Glomerular endothelial cell (primary cell): ENCODE measurements around the gene CASQ2. TPM values are rescaled to one million over a fixed set of nuclear protein-coding genes. Genes with fewer than 3 reads are reported as not detected.

Source experiments
- DNase-seq: peaks from one replicate; pipeline ENCODE4 v3.0.0-alpha.2; 2011; ENCODE audit warnings: low read depth, low spot score; ENCODE audit errors: extremely low read depth
- total RNA-seq: library from RNA; depleted of rRNA; stranded (reverse); fragments of >200 nt; gene quantifications from 2 replicates; pipeline ENCODE4 v1.2.3, GENCODE V29; 2015

Gene CASQ2
- total RNA-seq, 1 donor from 2014 or later: not detected

GRCh38 chr1:115668579-115668978 is 99.9 kb downstream of the CASQ2 start:
- no peak for DNase-seq

GRCh38 chr1:115666702-115667101 is 101.8 kb downstream of the CASQ2 start:
- no peak for DNase-seq

DNA sequence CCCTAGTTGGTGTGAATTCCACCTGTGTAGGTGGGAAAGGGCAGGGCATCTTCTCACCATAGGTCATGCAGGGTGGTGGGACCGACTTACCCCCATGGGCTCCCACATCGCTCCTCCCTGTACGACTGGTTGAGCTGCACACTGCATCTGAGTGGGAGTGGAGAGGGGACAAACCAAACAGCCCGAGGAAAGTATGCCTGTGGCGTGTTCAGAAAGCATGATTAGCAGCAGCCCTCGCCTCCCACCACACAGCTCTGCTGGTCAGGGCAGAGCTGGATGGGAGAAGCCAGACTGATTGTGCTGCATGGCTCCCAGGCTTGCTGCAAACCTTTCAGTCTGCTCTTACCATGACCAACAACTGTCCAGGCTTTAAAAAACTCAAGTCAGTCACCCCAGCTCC is 102.3 kb downstream of the CASQ2 start:
- no peak for DNase-seq

DNA sequence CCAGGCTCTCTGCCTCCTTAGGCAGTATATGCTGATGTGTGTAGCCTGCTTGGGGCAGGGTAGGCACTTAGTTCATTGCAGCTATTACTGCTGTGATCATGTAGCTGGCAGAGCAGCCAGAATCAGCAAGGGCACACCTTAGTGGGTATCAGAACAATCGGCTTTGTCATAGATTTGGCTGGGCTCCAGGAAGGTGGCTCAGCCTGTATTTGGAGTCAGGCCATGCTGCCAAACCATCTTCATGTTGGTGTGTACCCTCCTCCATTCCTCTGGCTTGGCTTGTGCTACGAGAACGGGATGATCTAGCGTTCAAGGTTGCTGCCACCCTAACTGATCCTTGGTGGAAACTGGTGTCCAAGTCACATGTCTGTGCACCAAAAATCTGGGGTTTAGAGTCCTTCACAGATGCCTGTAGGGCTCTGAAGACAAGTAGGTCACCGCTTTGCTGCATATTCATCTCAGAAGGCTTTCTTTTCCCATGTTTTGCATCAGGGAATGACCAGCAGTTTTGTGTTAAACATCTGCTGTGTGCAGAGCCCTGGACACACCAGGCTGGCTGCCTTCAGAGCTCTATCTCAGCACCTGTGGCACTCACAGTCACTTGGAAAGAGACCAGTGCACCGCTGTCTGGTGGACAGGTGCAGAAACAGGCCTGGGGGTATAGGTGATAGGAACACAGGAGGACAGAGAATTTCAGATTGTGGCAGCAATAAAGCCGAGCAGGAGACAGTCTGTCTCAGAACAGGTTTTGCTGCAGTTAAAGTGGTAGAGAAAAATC is 103.0 kb downstream of the CASQ2 start:
- DNase-seq: no peak

- no peak for DNase-seq
Measured at GRCh38 chr1:115661157-115661556, 107.4 kb downstream of the CASQ2 start.

DNA sequence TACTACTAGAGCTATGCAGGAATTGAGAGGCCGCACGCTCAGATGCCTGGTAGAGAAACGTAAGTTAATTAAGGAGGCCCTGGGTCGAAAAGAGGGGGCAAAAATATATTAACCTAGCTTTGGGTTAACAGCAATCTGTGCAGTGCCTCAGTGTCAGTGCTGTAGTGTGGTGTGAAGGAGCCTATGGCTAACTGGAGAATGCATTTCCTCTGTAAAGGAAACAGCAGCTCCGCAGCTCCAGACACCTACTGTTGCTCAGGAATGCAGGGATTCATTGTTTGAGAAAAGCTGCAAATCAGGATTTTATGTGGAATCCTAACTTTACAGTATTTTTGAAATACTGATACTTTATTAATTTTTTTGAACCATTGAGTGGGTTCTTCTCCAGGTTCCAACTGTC is 108.4 kb downstream of the CASQ2 start:
- DNase-seq: no peak

GRCh38 chr1:115658646-115659045 is 109.9 kb downstream of the CASQ2 start:
- no peak for DNase-seq

- DNase-seq: no peak
Measured at GRCh38 chr1:115656461-115657077, 111.9 kb downstream of the CASQ2 start.

DNA sequence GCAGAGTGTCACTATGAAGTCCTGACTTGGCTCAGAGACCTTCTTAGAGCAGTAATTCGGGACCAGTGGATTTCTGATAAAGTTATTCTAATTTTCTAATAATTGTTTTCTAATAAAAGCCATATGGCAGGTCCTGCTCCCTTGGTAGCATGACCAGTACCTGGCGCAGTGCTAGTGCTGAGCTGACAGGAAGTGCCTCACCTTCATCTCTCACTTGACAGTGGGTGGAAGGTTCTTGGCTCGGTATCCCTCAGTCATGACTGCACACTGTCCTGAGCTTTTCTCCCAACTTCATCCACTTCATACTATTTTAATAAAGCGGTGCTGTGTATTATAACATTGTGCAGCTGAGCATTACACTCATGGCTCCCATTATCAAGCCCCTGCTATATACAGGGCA is 112.6 kb downstream of the CASQ2 start:
- DNase-seq: no peak

- no peak for DNase-seq
Measured at GRCh38 chr1:115655306-115655663, 113.2 kb downstream of the CASQ2 start.

GRCh38 chr1:115654663-115655305 is 113.7 kb downstream of the CASQ2 start:
- no peak for DNase-seq

DNA sequence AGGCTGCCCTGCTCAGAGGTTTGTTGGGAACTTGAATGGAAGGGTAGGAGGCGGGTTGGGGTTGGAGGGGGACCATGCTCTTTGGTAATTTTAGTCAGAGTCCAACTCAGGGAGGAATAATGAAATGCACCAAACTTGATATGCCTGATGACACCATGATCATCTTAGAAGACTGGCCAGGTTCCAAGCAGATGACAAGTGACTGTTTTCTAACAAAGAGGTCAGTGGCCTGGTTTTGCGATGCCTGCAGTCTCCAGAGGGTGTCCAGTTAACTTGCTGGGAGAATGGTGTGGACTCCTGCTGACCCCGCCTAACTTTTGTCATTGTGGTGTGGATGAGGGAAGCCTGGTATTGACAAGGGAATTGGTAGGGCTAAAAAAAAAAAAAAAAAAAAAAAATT is 114.4 kb downstream of the CASQ2 start:
- no peak for DNase-seq

GRCh38 chr1:115652236-115652788 is 116.2 kb downstream of the CASQ2 start:
- no peak for DNase-seq

DNA sequence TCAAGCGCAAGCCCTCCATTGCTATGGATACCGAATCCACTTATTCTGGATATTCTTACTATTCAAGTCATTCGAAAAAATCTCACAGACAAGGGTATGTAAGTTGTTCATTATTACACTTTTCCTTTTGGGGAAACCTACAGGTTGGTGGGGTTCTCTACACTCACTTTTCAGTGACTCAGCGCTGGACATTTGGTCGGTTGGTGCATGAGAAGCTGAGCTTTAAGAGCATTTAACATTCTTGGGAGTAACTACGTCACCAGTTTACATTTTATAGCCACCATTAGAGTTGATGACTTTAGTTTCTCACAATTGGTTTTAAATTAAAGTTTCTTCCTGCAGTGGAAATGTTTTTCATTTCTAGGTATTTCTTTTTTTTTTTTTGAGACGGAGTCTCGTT is 117.1 kb downstream of the CASQ2 start:
- DNase-seq: no peak

- no peak for DNase-seq
Measured at GRCh38 chr1:115650961-115651360, 117.6 kb downstream of the CASQ2 start.

Other genes starting within 250 kb of the CASQ2 start
- gene VANGL1, start 126.7 kb downstream of the CASQ2 start, total RNA-seq: 14.3 and 18.4 TPM in 2 replicates
- not detected in 2 replicates for gene NHLH2, start 72.4 kb upstream of the CASQ2 start, total RNA-seq
- gene SLC22A15, start 207.8 kb upstream of the CASQ2 start, total RNA-seq: under 0.01 and 0.10 TPM in 2 replicates